Measurements from ENCODE around the gene RIPOR3.

Gene RIPOR3

DNA sequence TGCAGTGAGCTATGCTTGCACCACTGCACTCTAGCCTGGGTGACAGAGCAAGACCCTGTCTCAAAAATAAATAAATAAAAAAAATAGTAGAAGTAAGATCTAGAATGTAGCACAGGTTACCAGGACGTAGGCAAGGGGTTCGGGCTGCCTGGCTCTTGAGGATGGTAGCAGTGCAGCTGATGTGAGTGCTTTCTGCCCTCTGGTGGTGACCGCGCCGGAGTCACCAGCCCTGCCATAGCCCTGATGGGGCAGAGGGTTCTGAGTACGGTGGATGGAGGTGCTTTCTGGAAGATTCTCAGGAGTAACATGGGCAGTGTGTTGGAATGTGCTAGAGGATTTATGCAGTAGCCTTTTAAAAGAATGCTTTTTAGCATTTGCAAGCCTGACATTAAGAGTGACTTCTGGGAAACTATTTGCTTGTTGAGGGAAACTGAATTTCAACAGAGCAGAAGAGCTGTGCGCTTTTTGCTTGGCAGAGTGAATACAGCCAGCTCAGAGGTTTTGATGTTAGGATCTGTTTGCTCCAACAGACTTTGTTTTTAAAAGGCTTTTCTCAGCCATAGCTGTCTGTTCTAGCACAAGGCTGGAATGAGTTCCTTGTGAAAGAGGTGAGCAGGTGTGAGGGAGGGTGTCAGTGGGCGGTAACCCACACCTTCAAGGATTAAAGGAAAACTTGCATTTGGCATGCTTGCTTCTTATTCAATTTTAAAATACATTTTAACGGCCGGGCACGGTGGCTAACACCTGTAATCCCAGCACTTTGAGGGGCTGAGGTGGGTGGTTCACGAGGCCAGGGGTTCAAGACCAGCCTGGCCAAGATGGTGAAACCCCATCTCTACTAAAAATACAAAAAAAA is 115.2 kb downstream of the RIPOR3 start:
- Histone ChIP-seq H3K27me3 (ENCODE audit: insufficient read depth, low read length) (no peaks in the 10 kb centered on the region), H3K4me3 (ENCODE audit: low read depth, low read length, poor library complexity, severe bottlenecking) (no peak overlapping the region), H3K9me3 (ENCODE audit: low read length) (no peaks in the 10 kb centered on the region), H3K79me2 (ENCODE audit: insufficient read depth, low read length) (no peaks in the 10 kb centered on the region), H3K9ac (ENCODE audit: low read length) (no peak overlapping the region), H2AFZ (ENCODE audit: low read length) (no peak overlapping the region), H3F3A (ENCODE audit: insufficient read depth, low read length) (no peaks in the 10 kb centered on the region), H3K36me3 (ENCODE audit: insufficient read depth, low read length) (peaks cover 57% of the 10 kb centered on the region), H3K4me2 (ENCODE audit: low read length) (no peak overlapping the region), H3K9me2 (ENCODE audit: low read depth, low read length) (no peaks in the 10 kb centered on the region), H3K27ac (ENCODE audit: low read depth, low read length, poor library complexity, severe bottlenecking) (no peak overlapping the region), H4K20me1 (ENCODE audit: insufficient read depth, low read length) (no peaks in the 10 kb centered on the region), H3K4me1 (ENCODE audit: insufficient read depth, low read length, severe bottlenecking) (peaks cover 4% of the 10 kb centered on the region)
- TF ChIP-seq, protein P1, sequence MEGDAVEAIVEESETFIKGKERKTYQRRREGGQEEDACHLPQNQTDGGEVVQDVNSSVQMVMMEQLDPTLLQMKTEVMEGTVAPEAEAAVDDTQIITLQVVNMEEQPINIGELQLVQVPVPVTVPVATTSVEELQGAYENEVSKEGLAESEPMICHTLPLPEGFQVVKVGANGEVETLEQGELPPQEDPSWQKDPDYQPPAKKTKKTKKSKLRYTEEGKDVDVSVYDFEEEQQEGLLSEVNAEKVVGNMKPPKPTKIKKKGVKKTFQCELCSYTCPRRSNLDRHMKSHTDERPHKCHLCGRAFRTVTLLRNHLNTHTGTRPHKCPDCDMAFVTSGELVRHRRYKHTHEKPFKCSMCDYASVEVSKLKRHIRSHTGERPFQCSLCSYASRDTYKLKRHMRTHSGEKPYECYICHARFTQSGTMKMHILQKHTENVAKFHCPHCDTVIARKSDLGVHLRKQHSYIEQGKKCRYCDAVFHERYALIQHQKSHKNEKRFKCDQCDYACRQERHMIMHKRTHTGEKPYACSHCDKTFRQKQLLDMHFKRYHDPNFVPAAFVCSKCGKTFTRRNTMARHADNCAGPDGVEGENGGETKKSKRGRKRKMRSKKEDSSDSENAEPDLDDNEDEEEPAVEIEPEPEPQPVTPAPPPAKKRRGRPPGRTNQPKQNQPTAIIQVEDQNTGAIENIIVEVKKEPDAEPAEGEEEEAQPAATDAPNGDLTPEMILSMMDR (IDR thresholded peaks at IDR 0.05; ENCODE audit: low read length): peak; percentile 76
- TF ChIP-seq EZH2 (IDR thresholded peaks at IDR 0.05; ENCODE audit: borderline replicate concordance, low read length): no peak

DNA sequence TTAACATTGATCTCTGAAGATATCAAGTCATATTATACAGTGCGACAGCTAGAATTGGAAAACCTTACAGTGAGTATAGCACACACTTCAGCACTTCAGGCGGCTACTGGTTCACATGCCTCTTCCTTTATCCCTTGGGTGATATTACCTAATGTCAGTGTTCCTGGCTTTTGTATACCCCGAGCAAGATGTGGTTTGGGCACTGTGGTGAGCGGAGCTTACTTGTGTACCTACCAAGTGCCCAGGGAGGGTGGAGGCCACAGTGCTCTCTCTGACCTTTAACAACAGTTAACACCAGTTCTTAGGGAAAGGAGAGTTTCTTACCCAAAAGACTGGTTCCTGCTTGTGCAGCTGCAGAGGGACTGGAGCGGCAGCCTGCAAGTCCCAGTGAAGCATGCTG is 116.8 kb downstream of the RIPOR3 start:
- H2AFZ ChIP-seq (ENCODE audit: low read length): no peak overlapping the region
- H4K20me1 ChIP-seq (ENCODE audit: insufficient read depth, low read length): no peaks in the 10 kb centered on the region
- H3K79me2 ChIP-seq (ENCODE audit: insufficient read depth, low read length): no peaks in the 10 kb centered on the region
- no peak overlapping the region for H3K4me2 ChIP-seq (ENCODE audit: low read length)
- H3K27ac ChIP-seq (ENCODE audit: low read depth, low read length, poor library complexity, severe bottlenecking): no peak overlapping the region
- TF ChIP-seq, protein P1 (IDR thresholded peaks at IDR 0.05; ENCODE audit: low read length): no peak
- TF ChIP-seq EZH2 (IDR thresholded peaks at IDR 0.05; ENCODE audit: borderline replicate concordance, low read length): no peak
- H3K36me3 ChIP-seq (ENCODE audit: insufficient read depth, low read length): peaks cover 47% of the 10 kb centered on the region
- H3K9ac ChIP-seq (ENCODE audit: low read length): no peak overlapping the region
- H3K27me3 ChIP-seq (ENCODE audit: insufficient read depth, low read length): no peaks in the 10 kb centered on the region
- H3F3A ChIP-seq (ENCODE audit: insufficient read depth, low read length): no peaks in the 10 kb centered on the region
- no peaks in the 10 kb centered on the region for H3K9me3 ChIP-seq (ENCODE audit: low read length)
- H3K4me1 ChIP-seq (ENCODE audit: insufficient read depth, low read length, severe bottlenecking): peaks cover 10% of the 10 kb centered on the region
- H3K9me2 ChIP-seq (ENCODE audit: low read depth, low read length): no peaks in the 10 kb centered on the region
- no peak overlapping the region for H3K4me3 ChIP-seq (ENCODE audit: low read depth, low read length, poor library complexity, severe bottlenecking)

DNA sequence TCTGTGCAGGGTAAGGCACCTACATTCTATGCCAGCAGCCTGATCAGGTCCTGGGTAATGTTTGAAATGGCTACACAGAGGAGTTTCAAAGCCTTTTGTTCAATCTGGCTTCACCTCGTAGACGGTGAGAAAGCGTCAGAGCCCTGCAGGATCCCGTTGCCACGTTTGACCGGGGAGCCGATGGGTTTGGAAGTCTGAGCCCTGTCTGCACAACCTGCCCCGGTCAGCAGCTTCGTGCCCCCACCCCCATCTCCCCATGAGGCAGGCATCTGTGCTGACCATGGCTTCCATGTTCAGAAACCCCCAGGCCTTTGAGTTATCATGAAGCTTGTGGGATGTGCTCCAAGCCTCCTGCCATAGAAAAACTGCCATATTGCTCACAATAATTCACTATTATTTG is 117.2 kb downstream of the RIPOR3 start:
- no peaks in the 10 kb centered on the region for H3K9me3 ChIP-seq (ENCODE audit: low read length)
- H3K27me3 ChIP-seq (ENCODE audit: insufficient read depth, low read length): no peaks in the 10 kb centered on the region
- no peak overlapping the region for H3K9ac ChIP-seq (ENCODE audit: low read length)
- H4K20me1 ChIP-seq (ENCODE audit: insufficient read depth, low read length): no peaks in the 10 kb centered on the region
- no peak overlapping the region for H3K27ac ChIP-seq (ENCODE audit: low read depth, low read length, poor library complexity, severe bottlenecking)
- TF ChIP-seq EZH2 (IDR thresholded peaks at IDR 0.05; ENCODE audit: borderline replicate concordance, low read length): no peak
- TF ChIP-seq, protein P1 (IDR thresholded peaks at IDR 0.05; ENCODE audit: low read length): no peak
- H2AFZ ChIP-seq (ENCODE audit: low read length): no peak overlapping the region
- H3K79me2 ChIP-seq (ENCODE audit: insufficient read depth, low read length): no peaks in the 10 kb centered on the region
- H3K4me2 ChIP-seq (ENCODE audit: low read length): no peak overlapping the region
- peaks cover 8% of the 10 kb centered on the region for H3K4me1 ChIP-seq (ENCODE audit: insufficient read depth, low read length, severe bottlenecking)
- H3K36me3 ChIP-seq (ENCODE audit: insufficient read depth, low read length): peaks cover 44% of the 10 kb centered on the region
- no peaks in the 10 kb centered on the region for H3F3A ChIP-seq (ENCODE audit: insufficient read depth, low read length)
- H3K4me3 ChIP-seq (ENCODE audit: low read depth, low read length, poor library complexity, severe bottlenecking): no peak overlapping the region
- H3K9me2 ChIP-seq (ENCODE audit: low read depth, low read length): no peaks in the 10 kb centered on the region
